ENCODE data around the gene ULBP3.
"Not testable (repeated sequence)": the region's sequence is repeated elsewhere in the genome, so short reads cannot be mapped to it uniquely, and the experiment has no call there.

The ULBP3 gene

DNA sequence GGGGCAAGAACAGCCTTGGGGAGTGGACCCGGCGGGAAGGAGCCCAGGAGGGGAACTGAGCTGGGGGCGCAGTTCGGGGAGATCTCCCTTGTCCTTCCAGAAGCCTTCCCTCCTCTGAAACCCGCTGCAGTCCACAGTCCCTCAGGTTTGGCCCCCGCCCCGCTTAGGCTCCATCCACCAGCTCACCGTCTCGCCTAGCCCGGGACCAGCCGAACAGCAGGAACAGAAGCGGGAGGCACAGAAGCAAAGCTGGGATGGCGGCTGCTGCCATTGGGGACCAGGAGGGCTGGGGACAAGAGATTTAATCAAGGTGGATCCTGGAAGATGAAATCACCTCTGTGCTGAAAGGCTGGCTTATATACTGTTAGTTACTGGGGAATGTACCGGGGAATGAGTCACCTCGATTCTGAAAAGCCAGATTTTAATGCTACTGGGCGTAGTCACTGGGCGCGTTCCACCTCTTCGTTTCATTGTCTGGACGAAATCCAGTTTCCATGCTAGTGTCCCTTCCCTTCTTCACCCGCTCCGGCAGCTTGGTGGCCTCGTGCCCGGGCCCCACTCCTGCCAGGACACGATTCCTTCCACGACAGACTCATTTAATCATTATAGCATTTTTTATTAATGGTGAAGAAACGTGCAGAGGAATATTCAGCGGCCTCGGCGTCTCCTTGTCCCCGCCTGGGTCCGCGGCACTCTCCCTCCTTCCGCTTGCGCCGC, 43.6 kb downstream of the ULBP3 start, which contains the start of gene RAET1L:
TSS of gene RAET1L (minus strand) at position 332 of the 717 bp plus-strand sequence. CDS start at position 271, 61 bp downstream.
- no peaks in the 10 kb centered on the region for H3K36me3 ChIP-seq (ENCODE audit: insufficient read depth, low read length)
- no peaks in the 10 kb centered on the region for H4K20me1 ChIP-seq (ENCODE audit: insufficient read depth, low read length, poor library complexity, severe bottlenecking)
- no peak within 1 kb of the TSS for H2AFZ ChIP-seq (ENCODE audit: low read length)
- no peak within 1 kb of the TSS for H3K4me2 ChIP-seq (ENCODE audit: low read depth, low read length, poor library complexity, severe bottlenecking)
- no peaks in the 10 kb centered on the region for H3K4me1 ChIP-seq (ENCODE audit: insufficient read depth, low read length, poor library complexity, severe bottlenecking)
- H3K9me3 ChIP-seq (ENCODE audit: insufficient read depth, low read depth, low read length), result no peaks in the 10 kb centered on the region
- no peaks in the 10 kb centered on the region for H3K9me2 ChIP-seq (replicated peaks; ENCODE audit: low read depth, low read length)
- H3F3A ChIP-seq (ENCODE audit: low read depth), result no peaks in the 10 kb centered on the region
- no peaks in the 10 kb centered on the region for H3K27me3 ChIP-seq (ENCODE audit: insufficient read depth, low read length, poor library complexity, severe bottlenecking)
- no peak within 1 kb of the TSS for H3K4me3 ChIP-seq (ENCODE audit: low read length, poor library complexity, severe bottlenecking)
- H3K79me2 ChIP-seq (ENCODE audit: insufficient read depth, low read length), result no peaks in the 10 kb centered on the region
- TF ChIP-seq EZH2phosphoT487 (IDR thresholded peaks at IDR 0.05; ENCODE audit: borderline replicate concordance), result no peak
- TF ChIP-seq, protein P1, sequence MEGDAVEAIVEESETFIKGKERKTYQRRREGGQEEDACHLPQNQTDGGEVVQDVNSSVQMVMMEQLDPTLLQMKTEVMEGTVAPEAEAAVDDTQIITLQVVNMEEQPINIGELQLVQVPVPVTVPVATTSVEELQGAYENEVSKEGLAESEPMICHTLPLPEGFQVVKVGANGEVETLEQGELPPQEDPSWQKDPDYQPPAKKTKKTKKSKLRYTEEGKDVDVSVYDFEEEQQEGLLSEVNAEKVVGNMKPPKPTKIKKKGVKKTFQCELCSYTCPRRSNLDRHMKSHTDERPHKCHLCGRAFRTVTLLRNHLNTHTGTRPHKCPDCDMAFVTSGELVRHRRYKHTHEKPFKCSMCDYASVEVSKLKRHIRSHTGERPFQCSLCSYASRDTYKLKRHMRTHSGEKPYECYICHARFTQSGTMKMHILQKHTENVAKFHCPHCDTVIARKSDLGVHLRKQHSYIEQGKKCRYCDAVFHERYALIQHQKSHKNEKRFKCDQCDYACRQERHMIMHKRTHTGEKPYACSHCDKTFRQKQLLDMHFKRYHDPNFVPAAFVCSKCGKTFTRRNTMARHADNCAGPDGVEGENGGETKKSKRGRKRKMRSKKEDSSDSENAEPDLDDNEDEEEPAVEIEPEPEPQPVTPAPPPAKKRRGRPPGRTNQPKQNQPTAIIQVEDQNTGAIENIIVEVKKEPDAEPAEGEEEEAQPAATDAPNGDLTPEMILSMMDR (conservative IDR thresholded peaks at IDR 0.05; ENCODE audit: low read length), result no peak
- H3K9ac ChIP-seq (ENCODE audit: low read depth, low read length, poor library complexity, severe bottlenecking), result no peak within 1 kb of the TSS

DNA sequence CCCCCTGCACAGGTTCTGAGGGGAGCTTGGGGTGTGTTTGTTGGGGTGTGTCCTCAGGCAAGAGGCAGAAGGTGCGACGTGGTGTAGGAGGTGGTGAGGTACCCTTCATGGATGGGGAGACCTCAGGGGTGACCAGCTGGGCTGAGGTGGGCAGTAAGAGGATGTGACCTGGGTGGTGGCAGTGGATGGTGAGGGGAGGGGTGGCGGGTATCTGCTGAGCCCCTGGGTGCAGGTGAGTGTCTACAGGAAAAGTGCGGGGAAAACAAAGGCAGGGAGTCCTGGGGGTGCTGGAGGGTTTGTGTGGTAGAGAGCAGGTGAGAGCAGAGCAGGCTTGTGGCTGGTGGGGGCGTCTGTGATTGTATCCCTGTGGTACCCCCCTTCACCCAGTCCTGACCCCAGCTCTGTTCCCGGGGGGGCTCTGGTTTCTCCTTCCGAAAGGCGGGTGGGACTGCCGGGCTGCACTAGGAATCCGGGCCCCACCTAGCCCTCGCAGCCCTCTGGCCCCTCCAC, 44.2 kb downstream of the ULBP3 start:
- no peaks in the 10 kb centered on the region for H3K79me2 ChIP-seq (ENCODE audit: insufficient read depth, low read length)
- H3K4me1 ChIP-seq (ENCODE audit: insufficient read depth, low read length, poor library complexity, severe bottlenecking), result no peaks in the 10 kb centered on the region
- H3K9me3 ChIP-seq (ENCODE audit: insufficient read depth, low read depth, low read length), result no peaks in the 10 kb centered on the region
- H3K4me3 ChIP-seq (ENCODE audit: low read length, poor library complexity, severe bottlenecking), result no peak overlapping the region
- no peaks in the 10 kb centered on the region for H3F3A ChIP-seq (ENCODE audit: low read depth)
- TF ChIP-seq, protein P1 (conservative IDR thresholded peaks at IDR 0.05; ENCODE audit: low read length), result no peak
- no peak for TF ChIP-seq EZH2phosphoT487 (IDR thresholded peaks at IDR 0.05; ENCODE audit: borderline replicate concordance)
- no peaks in the 10 kb centered on the region for H4K20me1 ChIP-seq (ENCODE audit: insufficient read depth, low read length, poor library complexity, severe bottlenecking)
- H2AFZ ChIP-seq (ENCODE audit: low read length), result no peak overlapping the region
- H3K27me3 ChIP-seq (ENCODE audit: insufficient read depth, low read length, poor library complexity, severe bottlenecking), result no peaks in the 10 kb centered on the region
- no peak overlapping the region for H3K9ac ChIP-seq (ENCODE audit: low read depth, low read length, poor library complexity, severe bottlenecking)
- no peaks in the 10 kb centered on the region for H3K36me3 ChIP-seq (ENCODE audit: insufficient read depth, low read length)
- no peaks in the 10 kb centered on the region for H3K9me2 ChIP-seq (replicated peaks; ENCODE audit: low read depth, low read length)
- H3K4me2 ChIP-seq (ENCODE audit: low read depth, low read length, poor library complexity, severe bottlenecking), result no peak overlapping the region

DNA sequence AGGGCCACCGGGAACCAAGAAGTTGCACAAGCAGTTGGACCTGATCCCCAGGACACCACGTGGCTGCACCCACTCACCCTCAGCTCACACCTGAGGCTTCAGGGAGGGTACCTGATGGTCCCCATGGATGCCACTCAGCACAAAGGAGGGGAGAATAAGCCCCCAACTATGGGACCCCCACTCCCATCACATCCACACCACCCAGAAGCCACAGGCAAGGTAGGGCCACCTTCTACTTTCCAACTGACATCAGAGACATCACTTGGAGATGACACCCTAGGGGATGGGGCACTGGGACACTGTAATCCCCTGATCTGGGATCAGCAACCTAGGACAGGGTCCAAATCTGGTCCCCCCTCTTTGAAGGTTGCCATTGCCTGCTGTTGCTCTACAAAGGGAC, 44.9 kb downstream of the ULBP3 start:
- not testable (repeated sequence) for H3K27me3 ChIP-seq (ENCODE audit: insufficient read depth, low read length, poor library complexity, severe bottlenecking); H3K9me2 ChIP-seq (replicated peaks; ENCODE audit: low read depth, low read length); H4K20me1 ChIP-seq (ENCODE audit: insufficient read depth, low read length, poor library complexity, severe bottlenecking); H3K4me1 ChIP-seq (ENCODE audit: insufficient read depth, low read length, poor library complexity, severe bottlenecking); H3K79me2 ChIP-seq (ENCODE audit: insufficient read depth, low read length); H3K4me2 ChIP-seq (ENCODE audit: low read depth, low read length, poor library complexity, severe bottlenecking); H3K4me3 ChIP-seq (ENCODE audit: low read length, poor library complexity, severe bottlenecking); H2AFZ ChIP-seq (ENCODE audit: low read length); H3F3A ChIP-seq (ENCODE audit: low read depth); H3K9ac ChIP-seq (ENCODE audit: low read depth, low read length, poor library complexity, severe bottlenecking); H3K36me3 ChIP-seq (ENCODE audit: insufficient read depth, low read length); H3K9me3 ChIP-seq (ENCODE audit: insufficient read depth, low read depth, low read length)

DNA sequence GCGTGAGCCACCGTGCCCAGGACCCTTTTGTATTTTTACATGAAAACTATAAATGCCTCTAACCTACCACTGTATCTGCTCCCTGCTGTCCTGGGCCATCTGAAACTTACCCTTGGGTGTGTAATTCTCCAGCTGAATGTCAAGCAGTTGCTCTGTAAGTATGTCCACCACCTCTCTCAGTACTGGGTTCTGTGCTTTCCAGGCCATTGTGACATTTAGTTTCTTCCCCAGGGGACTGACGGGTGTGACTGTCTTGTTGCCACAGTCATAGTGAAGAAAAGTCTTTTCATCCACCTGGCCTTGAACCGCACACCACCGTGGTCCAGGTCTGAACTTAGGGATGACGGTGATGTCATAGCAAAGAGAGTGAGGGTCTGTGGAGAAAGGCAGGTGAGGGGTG, 47.1 kb downstream of the ULBP3 start:
- not testable (repeated sequence) for H4K20me1 ChIP-seq (ENCODE audit: insufficient read depth, low read length, poor library complexity, severe bottlenecking); H3K36me3 ChIP-seq (ENCODE audit: insufficient read depth, low read length); H3K4me1 ChIP-seq (ENCODE audit: insufficient read depth, low read length, poor library complexity, severe bottlenecking); H2AFZ ChIP-seq (ENCODE audit: low read length); H3K4me3 ChIP-seq (ENCODE audit: low read length, poor library complexity, severe bottlenecking); H3K9me3 ChIP-seq (ENCODE audit: insufficient read depth, low read depth, low read length); H3K9me2 ChIP-seq (replicated peaks; ENCODE audit: low read depth, low read length); H3K79me2 ChIP-seq (ENCODE audit: insufficient read depth, low read length); H3F3A ChIP-seq (ENCODE audit: low read depth); H3K27me3 ChIP-seq (ENCODE audit: insufficient read depth, low read length, poor library complexity, severe bottlenecking); H3K9ac ChIP-seq (ENCODE audit: low read depth, low read length, poor library complexity, severe bottlenecking); H3K4me2 ChIP-seq (ENCODE audit: low read depth, low read length, poor library complexity, severe bottlenecking)
